OCI-LY7 (cell line): ENCODE measurements around the gene DEGS1. TPM values are rescaled to one million over a fixed set of nuclear protein-coding genes. Genes with fewer than 3 reads are reported as not detected.

Experiments used
- BruUV-seq: library from RNA; stranded (reverse); fragments of 400-500 nt; replicated peaks from 2 replicates; lab custom pipeline; 2021; lab: Mats Ljungman, UMichigan
- CTCF ChIA-PET: fragments of 300-600 bp; sonication (Branson Sonifier 250); formaldehyde crosslinking; loops from one replicate; lab custom pipeline; 2022; ENCODE audit warnings: antibody characterized with exemption; ENCODE audit not compliant: unreplicated experiment; lab: Charles Lee
- POLR2A ChIA-PET: fragments of 300-600 bp; sonication (Branson Sonifier 250); formaldehyde crosslinking; loops from one replicate; lab custom pipeline; 2022; ENCODE audit warnings: antibody characterized with exemption; lab: Charles Lee
- DNase-seq: peaks from one replicate; pipeline ENCODE4 v3.0.0-alpha.2; 2015; ENCODE audit warnings: low spot score
- H2AFZ ChIP-seq: fragments of 200-600 bp; sonication (generic), shearing (Covaris generic); 2 replicates; pipeline ENCODE4 v1.6.1; 2014; ENCODE audit warnings: mild to moderate bottlenecking, antibody characterized with exemption, low read length, moderate library complexity
- H3K27ac ChIP-seq: fragments of 200-600 bp; sonication (generic); 2 replicates; pipeline ENCODE4 v1.5.1; 2014; ENCODE audit warnings: mixed run types, low read depth, mild to moderate bottlenecking, moderate library complexity, low read length, inconsistent platforms; ENCODE audit not compliant: poor library complexity, severe bottlenecking
- H3K36me3 ChIP-seq: fragments of 200-600 bp; sonication (generic); 2 replicates; pipeline ENCODE4 v1.6.1; 2014; ENCODE audit warnings: mild to moderate bottlenecking, antibody characterized with exemption, low read length, moderate library complexity, mixed read lengths; ENCODE audit not compliant: insufficient read depth
- H3K4me1 ChIP-seq: fragments of 200-600 bp; sonication (generic); 2 replicates; pipeline ENCODE4 v1.5.1; 2014; ENCODE audit warnings: mild to moderate bottlenecking, low read length; ENCODE audit not compliant: insufficient read depth, poor library complexity, severe bottlenecking
- H3K4me2 ChIP-seq: fragments of 200-600 bp; sonication (generic); 2 replicates; pipeline ENCODE4 v1.6.1; 2014; ENCODE audit warnings: mild to moderate bottlenecking, low read length
- H3K4me3 ChIP-seq: fragments of 200-600 bp; sonication (generic); 2 replicates; pipeline ENCODE4 v1.5.1; 2014; ENCODE audit warnings: mild to moderate bottlenecking, low read depth, low read length; ENCODE audit not compliant: poor library complexity, severe bottlenecking
- H3K79me2 ChIP-seq: fragments of 200-600 bp; sonication (generic); 2 replicates; pipeline ENCODE4 v1.6.1; 2016; ENCODE audit warnings: low read depth, mild to moderate bottlenecking, low read length, moderate library complexity, mixed read lengths; ENCODE audit not compliant: insufficient read depth
- H3K9me2 ChIP-seq: fragments of 200-600 bp; sonication (generic); 2 replicates; pipeline ENCODE4 v1.6.1; 2016; ENCODE audit warnings: mild to moderate bottlenecking, low read length, mixed read lengths; ENCODE audit not compliant: insufficient read depth
- H3K9me3 ChIP-seq: fragments of 200-600 bp; sonication (generic); 2 replicates; pipeline ENCODE4 v1.6.1; 2014; ENCODE audit warnings: mild to moderate bottlenecking, mixed run types, low read length, mixed read lengths
- H4K20me1 ChIP-seq: fragments of 200-600 bp; sonication (generic); 2 replicates; pipeline ENCODE4 v1.6.1; 2014; ENCODE audit warnings: mild to moderate bottlenecking, antibody characterized with exemption, low read length, moderate library complexity, mixed read lengths; ENCODE audit not compliant: insufficient read depth
- CTCF ChIP-seq: fragments of 200-600 bp; sonication (generic); conservative IDR thresholded peaks from 2 replicates; pipeline ENCODE4 v1.5.1; 2014; ENCODE audit warnings: mild to moderate bottlenecking, antibody characterized with exemption, low read length, moderate library complexity, mixed read lengths
- EZH2phosphoT487 ChIP-seq: fragments of 200-600 bp; sonication (generic); IDR thresholded peaks from 2 replicates; pipeline ENCODE4 v1.6.1; 2018; ENCODE audit warnings: low read depth, borderline replicate concordance, mild to moderate bottlenecking, mixed run types, antibody characterized with exemption, low read length, moderate library complexity, mixed read lengths
- intact Hi-C: fragments of 100-400 bp; cut with micrococcal nuclease; formaldehyde crosslinking; loops from one replicate; pipeline ENCODE4 v1.10.0; 2022; ENCODE audit not compliant: unreplicated experiment
- total RNA-seq, 2 experiments: library from RNA; depleted of rRNA in 1 of 2; stranded (reverse); fragments of >200 nt in 1 of 2; shearing (Covaris generic) in 1 of 2; gene quantifications; 2 replicates each; pipeline ENCODE4 v1.2.3, GENCODE V29; 2014 to 2022

DEGS1 gene
- total RNA-seq, 2 experiments from 2014 or later: 34.8 to 53.2 TPM

- Histone ChIP-seq H3K9me3 (peaks cover under 1% of the 10 kb centered on the region; the same call in 1 of the 2 replicates), H3K27ac (peak overlapping the region; percentile 96), H2AFZ (peak overlapping the region; percentile 96), H3K36me3 (peaks cover 7% of the 10 kb centered on the region), H3K9me2 (no peaks in the 10 kb centered on the region), H3K4me1 (peaks cover 37% of the 10 kb centered on the region), H3K79me2 (peaks cover 39% of the 10 kb centered on the region), H3K4me2 (peak overlapping the region; percentile 66), H3K4me3 (peak overlapping the region; percentile 75), H4K20me1 (no peaks in the 10 kb centered on the region)
- DNase-seq: peak; percentile 82
- ChIA-PET POLR2A (interaction anchor here (0.6 to 2.3 kb wide), 18 partner anchors 9 to 212 kb away, joined by 3 to 12 read pairs (median 4); no protein-coding TSS in a partner anchor), CTCF (no interaction called here)
- intact Hi-C loops: loop anchor here (2.0 to 10.0 kb wide), 6 partner anchors 63 to 337 kb away; partner anchors contain the start of genes FBXO28, TP53BP2 and WDR26
- BruUV-seq: TSS peak; percentile 92
- no peak for TF ChIP-seq EZH2phosphoT487
- TF ChIP-seq CTCF: 0 out of 2 replicates have a peak, but pooled peaks have one; percentile 19
Measured at GRCh38 chr1:224182057-224182865, 779 bp upstream of the DEGS1 start.

- Histone ChIP-seq H3K4me1 (peaks cover 47% of the 10 kb centered on the region), H4K20me1 (0 out of 2 replicates have a peak, but pooled peaks cover 5% of the 10 kb centered on the region), H3K9me3 (peaks cover 7% of the 10 kb centered on the region; the same call in 1 of the 2 replicates), H3K36me3 (peaks cover 22% of the 10 kb centered on the region), H3K79me2 (peaks cover 54% of the 10 kb centered on the region), H3K27ac (peak overlapping the region; percentile 96), H3K4me3 (peak overlapping the region; percentile 75), H3K4me2 (peak overlapping the region; percentile 66), H2AFZ (no peak overlapping the region; the same call in 1 of the 2 replicates), H3K9me2 (no peaks in the 10 kb centered on the region)
- ChIA-PET CTCF (no interaction called here), POLR2A (interaction anchor here (0.7 to 1.4 kb wide), 6 partner anchors 14 to 173 kb away, joined by 3 to 4 read pairs (median 3); partner anchors contain the start of gene CNIH4)
- TF ChIP-seq EZH2phosphoT487 (no peak), CTCF (peak; percentile 52)
- no TSS peak for BruUV-seq
- intact Hi-C loops: loop anchor here (1.0 to 10.0 kb wide), 7 partner anchors 61 to 339 kb away; partner anchors contain the start of genes FBXO28, NVL, TP53BP2 and WDR26
- peak; percentile 80 for DNase-seq
Measured at GRCh38 chr1:224183591-224184312, 712 bp downstream of the DEGS1 start.
